NB4 (cell line): ENCODE measurements around the gene SLC49A4.

Source experiments
- DNase-seq: peaks from one replicate; pipeline ENCODE4 v3.0.0; 2010; ENCODE audit warnings: low read depth
- H3K4me3 ChIP-seq: one replicate; pipeline ENCODE4 v1.5.1; 2011; ENCODE audit warnings: mild to moderate bottlenecking, low read depth, low read length, moderate library complexity
- MYC ChIP-seq: IDR thresholded peaks from 2 replicates; pipeline ENCODE4 v1.6.1; 2011; ENCODE audit warnings: low read depth, low read length
- POLR2A ChIP-seq: IDR thresholded peaks from 2 replicates; pipeline ENCODE4 v1.6.1; 2011; ENCODE audit warnings: mild to moderate bottlenecking; ENCODE audit not compliant: insufficient read length; ENCODE audit errors: extremely low read depth
- TF ChIP-seq, protein P1 (sequence below): IDR thresholded peaks from 2 replicates; pipeline ENCODE4 v1.6.1; 2011; ENCODE audit warnings: low read depth, low read length
- TF ChIP-seq, protein P2 (sequence below): IDR thresholded peaks from one replicate; pipeline ENCODE4 v1.5.1; 2012; ENCODE audit warnings: low read depth, low read length

SLC49A4 gene

DNA sequence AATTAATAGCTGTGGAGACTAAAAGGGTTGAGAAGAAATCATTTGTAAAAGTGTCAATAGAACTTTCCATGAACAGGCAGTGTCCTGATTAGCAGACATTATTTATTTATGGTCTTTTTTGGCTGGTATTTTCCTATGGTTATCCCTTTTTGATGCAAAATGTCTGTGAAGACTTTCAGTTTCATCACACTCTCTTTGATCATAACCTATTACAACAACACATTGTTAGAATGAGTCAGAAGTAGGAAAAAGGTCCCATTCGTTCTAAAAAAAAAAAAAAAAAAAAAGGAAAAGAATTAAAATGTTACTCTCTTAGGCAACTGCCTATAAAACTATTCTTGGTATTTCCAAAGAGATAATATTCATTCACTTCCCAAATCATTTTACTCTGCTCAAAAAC, 62.1 kb downstream of the SLC49A4 start:
- no peak for DNase-seq
- TF ChIP-seq, protein P1, sequence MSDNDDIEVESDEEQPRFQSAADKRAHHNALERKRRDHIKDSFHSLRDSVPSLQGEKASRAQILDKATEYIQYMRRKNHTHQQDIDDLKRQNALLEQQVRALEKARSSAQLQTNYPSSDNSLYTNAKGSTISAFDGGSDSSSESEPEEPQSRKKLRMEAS: no peak
- no peak for TF ChIP-seq POLR2A
- TF ChIP-seq, protein P2, sequence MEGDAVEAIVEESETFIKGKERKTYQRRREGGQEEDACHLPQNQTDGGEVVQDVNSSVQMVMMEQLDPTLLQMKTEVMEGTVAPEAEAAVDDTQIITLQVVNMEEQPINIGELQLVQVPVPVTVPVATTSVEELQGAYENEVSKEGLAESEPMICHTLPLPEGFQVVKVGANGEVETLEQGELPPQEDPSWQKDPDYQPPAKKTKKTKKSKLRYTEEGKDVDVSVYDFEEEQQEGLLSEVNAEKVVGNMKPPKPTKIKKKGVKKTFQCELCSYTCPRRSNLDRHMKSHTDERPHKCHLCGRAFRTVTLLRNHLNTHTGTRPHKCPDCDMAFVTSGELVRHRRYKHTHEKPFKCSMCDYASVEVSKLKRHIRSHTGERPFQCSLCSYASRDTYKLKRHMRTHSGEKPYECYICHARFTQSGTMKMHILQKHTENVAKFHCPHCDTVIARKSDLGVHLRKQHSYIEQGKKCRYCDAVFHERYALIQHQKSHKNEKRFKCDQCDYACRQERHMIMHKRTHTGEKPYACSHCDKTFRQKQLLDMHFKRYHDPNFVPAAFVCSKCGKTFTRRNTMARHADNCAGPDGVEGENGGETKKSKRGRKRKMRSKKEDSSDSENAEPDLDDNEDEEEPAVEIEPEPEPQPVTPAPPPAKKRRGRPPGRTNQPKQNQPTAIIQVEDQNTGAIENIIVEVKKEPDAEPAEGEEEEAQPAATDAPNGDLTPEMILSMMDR: no peak
- TF ChIP-seq MYC: no peak
- no peak overlapping the region for H3K4me3 ChIP-seq

DNA sequence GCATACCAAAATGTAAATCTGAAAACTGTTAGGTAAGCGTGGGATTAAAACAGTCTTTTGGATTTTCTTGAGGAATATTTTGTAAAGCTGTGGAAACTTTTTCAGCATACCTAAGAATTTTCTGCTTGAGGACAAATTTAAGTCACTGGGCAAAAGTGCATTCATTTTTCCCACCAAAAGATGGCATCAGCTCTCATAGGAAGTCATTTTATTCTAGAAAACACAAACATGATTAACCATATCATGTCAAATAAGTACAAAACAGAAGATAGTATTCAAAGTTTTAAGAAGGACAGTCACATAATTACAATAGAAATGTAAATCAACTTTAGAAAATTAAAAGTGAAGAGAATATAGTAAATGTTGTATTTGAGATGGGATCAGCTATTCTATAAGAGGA, 63.5 kb downstream of the SLC49A4 start:
- peak; percentile 29 for DNase-seq
- H3K4me3 ChIP-seq: no peak overlapping the region
- TF ChIP-seq, protein P2: no peak
- no peak for TF ChIP-seq MYC
- no peak for TF ChIP-seq POLR2A
- TF ChIP-seq, protein P1: no peak

DNA sequence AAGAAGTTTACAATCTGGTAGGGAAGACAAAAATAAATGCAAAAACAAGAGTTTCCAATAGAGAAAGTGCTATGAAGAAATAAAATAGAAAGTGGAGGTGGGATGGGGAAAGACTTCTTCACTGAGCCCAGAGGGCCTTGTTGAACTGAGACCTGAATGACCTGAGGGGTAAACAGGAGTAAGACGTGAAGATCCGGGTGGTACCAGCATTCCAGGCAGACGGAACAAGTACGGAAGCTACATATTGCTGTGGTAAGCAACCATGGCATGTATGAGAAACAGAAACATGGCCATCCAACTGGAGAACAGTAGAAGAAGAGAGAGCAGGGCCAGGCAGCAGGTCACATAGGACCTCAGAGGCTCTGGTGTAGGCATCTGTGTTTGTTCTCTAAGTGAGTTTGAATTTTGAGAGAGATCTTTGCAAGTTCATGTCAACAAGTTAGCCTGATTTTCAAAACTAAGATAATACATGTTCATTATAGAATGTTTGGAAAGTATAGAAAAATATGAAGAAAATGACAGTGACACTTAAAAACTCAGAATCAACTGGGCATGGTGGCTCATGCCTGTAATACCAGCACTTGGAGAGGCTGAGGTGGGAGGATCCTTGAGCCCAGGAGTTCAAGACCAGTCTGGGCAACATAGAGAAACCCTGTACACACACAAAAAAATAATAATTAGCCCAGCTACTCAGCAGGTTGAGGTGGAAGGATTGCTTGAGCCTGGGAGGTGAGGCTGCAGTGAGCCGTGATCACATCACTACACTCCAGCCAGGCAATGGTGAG, 64.3 kb downstream of the SLC49A4 start:
- no peak for TF ChIP-seq MYC
- TF ChIP-seq, protein P2: no peak
- TF ChIP-seq POLR2A: no peak
- no peak overlapping the region for H3K4me3 ChIP-seq
- no peak for DNase-seq

DNA sequence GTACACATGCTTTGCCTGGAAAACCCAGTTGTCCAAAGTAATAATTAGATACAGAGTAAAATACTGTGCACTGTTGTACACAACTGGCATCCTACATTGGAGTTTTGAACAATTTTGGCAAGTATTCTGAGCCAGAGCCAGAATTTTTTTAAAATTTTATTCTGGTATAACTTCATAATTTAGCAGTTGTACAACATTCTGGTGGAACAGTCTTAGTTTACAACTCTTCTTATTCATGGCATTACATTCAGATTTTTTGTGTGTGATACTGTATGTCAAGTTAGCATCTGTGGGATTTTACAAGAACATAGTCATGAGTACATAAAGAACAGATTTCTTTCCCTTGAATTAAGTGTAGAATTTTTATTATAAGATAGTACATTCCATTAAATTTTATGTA, 67.5 kb downstream of the SLC49A4 start:
- H3K4me3 ChIP-seq: no peak overlapping the region
- TF ChIP-seq MYC (no peak), POLR2A (no peak)
- TF ChIP-seq, protein P1: no peak
- no peak for DNase-seq

DNA sequence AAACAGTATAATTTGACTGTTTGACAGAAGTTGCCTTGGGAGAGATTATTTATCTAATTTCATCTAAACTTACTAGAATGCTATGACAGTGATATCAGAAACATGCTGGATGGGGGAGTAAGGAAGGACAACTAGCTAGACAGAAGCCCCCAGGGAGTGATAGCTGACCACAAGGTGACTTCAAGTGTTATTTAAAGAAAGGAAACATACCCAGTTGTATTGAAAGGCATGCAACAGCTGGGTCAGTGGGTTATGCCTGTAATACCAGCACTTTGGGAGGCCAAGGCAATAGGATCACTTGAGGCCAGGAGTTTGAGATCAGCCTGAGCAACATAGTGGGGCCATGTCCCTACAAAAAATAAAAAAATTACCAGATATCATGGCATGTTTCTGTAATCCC, 69.6 kb downstream of the SLC49A4 start:
- DNase-seq: peak; percentile 27
- no peak overlapping the region for H3K4me3 ChIP-seq
- TF ChIP-seq, protein P2: no peak
- TF ChIP-seq POLR2A: no peak
- TF ChIP-seq, protein P1: no peak

DNA sequence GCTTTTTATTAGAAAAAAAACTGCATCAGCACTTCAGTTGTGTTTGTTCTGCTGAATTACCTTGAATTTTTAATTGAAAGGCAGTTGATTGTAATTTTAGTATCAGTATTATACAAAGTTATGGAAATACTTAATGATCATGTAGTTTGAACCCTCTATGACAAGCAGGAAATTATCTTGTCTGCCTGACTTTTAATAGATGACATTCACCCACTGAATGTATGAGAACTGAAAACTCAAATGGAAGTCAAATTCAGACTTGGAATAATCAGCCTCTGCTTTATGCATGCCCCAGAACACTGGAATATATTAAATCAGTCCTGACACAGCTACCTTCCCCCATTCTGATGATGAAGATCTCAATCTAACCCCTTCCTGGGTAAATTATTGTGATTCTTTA, 73.5 kb downstream of the SLC49A4 start:
- DNase-seq: no peak
- H3K4me3 ChIP-seq: no peak overlapping the region
- TF ChIP-seq POLR2A (no peak), MYC (no peak)
- TF ChIP-seq, protein P2: no peak
- TF ChIP-seq, protein P1: no peak
